GM23338 (cell line): ENCODE measurements around the gene CDK2.

ENCODE experiments used
- CREB1 ChIP-seq: fragments of 250-450 bp; sonication (Bioruptor Pico); IDR thresholded peaks from 2 replicates; pipeline ENCODE4 v1.5.0; 2020; ENCODE audit warnings: low read depth, mild to moderate bottlenecking, moderate library complexity
- EZH2 ChIP-seq: fragments of 200-600 bp; sonication (generic); IDR thresholded peaks from one replicate; pipeline ENCODE4 v1.8.0; 2017; ENCODE audit warnings: antibody characterized with exemption, mild to moderate bottlenecking, low read depth; ENCODE audit not compliant: unreplicated experiment
- EZH2phosphoT487 ChIP-seq: fragments of 200-600 bp; sonication (generic); IDR thresholded peaks from one replicate; pipeline ENCODE4 v1.8.1; 2018; ENCODE audit warnings: antibody characterized with exemption; ENCODE audit not compliant: unreplicated experiment
- JUNB ChIP-seq: IDR thresholded peaks from one replicate; pipeline ENCODE4 v1.6.1; 2016; ENCODE audit warnings: antibody characterized with exemption; ENCODE audit not compliant: unreplicated experiment
- POLR2AphosphoS5 ChIP-seq: IDR thresholded peaks from 2 replicates; pipeline ENCODE4 v1.6.1; 2016; ENCODE audit warnings: antibody characterized with exemption, low read depth
- ZNF114 ChIP-seq: fragments of 250-450 bp; sonication (Bioruptor Pico); IDR thresholded peaks from 2 replicates; pipeline ENCODE4 v1.5.0; 2020; ENCODE audit warnings: mild to moderate bottlenecking, moderate library complexity
- ZNF331 ChIP-seq: fragments of 250-450 bp; sonication (Bioruptor Pico); IDR thresholded peaks from 2 replicates; pipeline ENCODE4 v1.5.0; 2020; ENCODE audit warnings: low read depth, mild to moderate bottlenecking, moderate library complexity
- TF ChIP-seq, protein P1 (sequence below), 2 experiments: fragments of 200-600 bp in 1 of 2; sonication (generic) in 1 of 2; conservative IDR thresholded peaks; 2 replicates each; pipeline versions ENCODE4 v1.5.1 to v1.6.1; 2016 to 2017; ENCODE audit warnings: antibody characterized with exemption in 2 of 2, low read depth in 2 of 2, mild to moderate bottlenecking in 2 of 2, moderate library complexity in 1 of 2
- TF ChIP-seq, protein P2 (sequence below): IDR thresholded peaks from one replicate; pipeline ENCODE4 v1.6.1; 2018; ENCODE audit warnings: antibody characterized with exemption; ENCODE audit not compliant: unreplicated experiment
- TF ChIP-seq, protein P3 (sequence below): fragments of 250-450 bp; sonication (Bioruptor Pico); IDR thresholded peaks from 2 replicates; pipeline ENCODE4 v1.5.0; 2020; ENCODE audit warnings: mild to moderate bottlenecking, moderate library complexity
- TF ChIP-seq, protein P4 (sequence below): IDR thresholded peaks from 2 replicates; pipeline ENCODE4 v1.6.1; 2016; ENCODE audit warnings: antibody characterized with exemption

DNA sequence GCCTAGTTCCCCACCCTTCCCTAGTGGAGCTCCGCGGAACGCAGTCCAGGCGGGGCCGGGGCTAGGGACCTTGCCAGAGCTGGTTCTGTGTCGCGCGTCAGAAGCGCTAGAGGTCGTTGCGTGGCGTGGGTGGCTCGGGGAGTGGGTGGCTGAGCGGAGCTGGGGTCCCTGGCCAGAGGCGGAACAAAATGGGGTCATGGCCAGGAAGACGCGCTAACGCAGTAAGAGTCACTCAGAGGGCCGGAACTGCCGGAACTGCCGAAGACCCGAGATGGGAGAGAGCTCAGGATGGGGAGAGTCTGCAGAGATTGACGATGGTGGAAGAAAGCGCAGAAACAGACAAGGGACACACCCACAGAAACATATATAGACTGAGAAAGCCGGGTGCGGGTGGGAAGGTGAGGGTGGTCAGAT is 30.9 kb upstream of the CDK2 start:
- TF ChIP-seq, protein P1, sequence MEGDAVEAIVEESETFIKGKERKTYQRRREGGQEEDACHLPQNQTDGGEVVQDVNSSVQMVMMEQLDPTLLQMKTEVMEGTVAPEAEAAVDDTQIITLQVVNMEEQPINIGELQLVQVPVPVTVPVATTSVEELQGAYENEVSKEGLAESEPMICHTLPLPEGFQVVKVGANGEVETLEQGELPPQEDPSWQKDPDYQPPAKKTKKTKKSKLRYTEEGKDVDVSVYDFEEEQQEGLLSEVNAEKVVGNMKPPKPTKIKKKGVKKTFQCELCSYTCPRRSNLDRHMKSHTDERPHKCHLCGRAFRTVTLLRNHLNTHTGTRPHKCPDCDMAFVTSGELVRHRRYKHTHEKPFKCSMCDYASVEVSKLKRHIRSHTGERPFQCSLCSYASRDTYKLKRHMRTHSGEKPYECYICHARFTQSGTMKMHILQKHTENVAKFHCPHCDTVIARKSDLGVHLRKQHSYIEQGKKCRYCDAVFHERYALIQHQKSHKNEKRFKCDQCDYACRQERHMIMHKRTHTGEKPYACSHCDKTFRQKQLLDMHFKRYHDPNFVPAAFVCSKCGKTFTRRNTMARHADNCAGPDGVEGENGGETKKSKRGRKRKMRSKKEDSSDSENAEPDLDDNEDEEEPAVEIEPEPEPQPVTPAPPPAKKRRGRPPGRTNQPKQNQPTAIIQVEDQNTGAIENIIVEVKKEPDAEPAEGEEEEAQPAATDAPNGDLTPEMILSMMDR (conservative IDR thresholded peaks at IDR 0.05; ENCODE audit: low read depth in 2 of 2) = no peak
- TF ChIP-seq EZH2 = no peak
- TF ChIP-seq, protein P2, sequence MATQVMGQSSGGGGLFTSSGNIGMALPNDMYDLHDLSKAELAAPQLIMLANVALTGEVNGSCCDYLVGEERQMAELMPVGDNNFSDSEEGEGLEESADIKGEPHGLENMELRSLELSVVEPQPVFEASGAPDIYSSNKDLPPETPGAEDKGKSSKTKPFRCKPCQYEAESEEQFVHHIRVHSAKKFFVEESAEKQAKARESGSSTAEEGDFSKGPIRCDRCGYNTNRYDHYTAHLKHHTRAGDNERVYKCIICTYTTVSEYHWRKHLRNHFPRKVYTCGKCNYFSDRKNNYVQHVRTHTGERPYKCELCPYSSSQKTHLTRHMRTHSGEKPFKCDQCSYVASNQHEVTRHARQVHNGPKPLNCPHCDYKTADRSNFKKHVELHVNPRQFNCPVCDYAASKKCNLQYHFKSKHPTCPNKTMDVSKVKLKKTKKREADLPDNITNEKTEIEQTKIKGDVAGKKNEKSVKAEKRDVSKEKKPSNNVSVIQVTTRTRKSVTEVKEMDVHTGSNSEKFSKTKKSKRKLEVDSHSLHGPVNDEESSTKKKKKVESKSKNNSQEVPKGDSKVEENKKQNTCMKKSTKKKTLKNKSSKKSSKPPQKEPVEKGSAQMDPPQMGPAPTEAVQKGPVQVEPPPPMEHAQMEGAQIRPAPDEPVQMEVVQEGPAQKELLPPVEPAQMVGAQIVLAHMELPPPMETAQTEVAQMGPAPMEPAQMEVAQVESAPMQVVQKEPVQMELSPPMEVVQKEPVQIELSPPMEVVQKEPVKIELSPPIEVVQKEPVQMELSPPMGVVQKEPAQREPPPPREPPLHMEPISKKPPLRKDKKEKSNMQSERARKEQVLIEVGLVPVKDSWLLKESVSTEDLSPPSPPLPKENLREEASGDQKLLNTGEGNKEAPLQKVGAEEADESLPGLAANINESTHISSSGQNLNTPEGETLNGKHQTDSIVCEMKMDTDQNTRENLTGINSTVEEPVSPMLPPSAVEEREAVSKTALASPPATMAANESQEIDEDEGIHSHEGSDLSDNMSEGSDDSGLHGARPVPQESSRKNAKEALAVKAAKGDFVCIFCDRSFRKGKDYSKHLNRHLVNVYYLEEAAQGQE = no peak
- no peak for TF ChIP-seq POLR2AphosphoS5
- no peak for TF ChIP-seq EZH2phosphoT487
- TF ChIP-seq CREB1 (CRISPR knock-in tag) = no peak
- no peak for TF ChIP-seq JUNB
- TF ChIP-seq ZNF114 (CRISPR knock-in tag) = no peak
- TF ChIP-seq ZNF331 (CRISPR knock-in tag) = no peak
- TF ChIP-seq, protein P3, sequence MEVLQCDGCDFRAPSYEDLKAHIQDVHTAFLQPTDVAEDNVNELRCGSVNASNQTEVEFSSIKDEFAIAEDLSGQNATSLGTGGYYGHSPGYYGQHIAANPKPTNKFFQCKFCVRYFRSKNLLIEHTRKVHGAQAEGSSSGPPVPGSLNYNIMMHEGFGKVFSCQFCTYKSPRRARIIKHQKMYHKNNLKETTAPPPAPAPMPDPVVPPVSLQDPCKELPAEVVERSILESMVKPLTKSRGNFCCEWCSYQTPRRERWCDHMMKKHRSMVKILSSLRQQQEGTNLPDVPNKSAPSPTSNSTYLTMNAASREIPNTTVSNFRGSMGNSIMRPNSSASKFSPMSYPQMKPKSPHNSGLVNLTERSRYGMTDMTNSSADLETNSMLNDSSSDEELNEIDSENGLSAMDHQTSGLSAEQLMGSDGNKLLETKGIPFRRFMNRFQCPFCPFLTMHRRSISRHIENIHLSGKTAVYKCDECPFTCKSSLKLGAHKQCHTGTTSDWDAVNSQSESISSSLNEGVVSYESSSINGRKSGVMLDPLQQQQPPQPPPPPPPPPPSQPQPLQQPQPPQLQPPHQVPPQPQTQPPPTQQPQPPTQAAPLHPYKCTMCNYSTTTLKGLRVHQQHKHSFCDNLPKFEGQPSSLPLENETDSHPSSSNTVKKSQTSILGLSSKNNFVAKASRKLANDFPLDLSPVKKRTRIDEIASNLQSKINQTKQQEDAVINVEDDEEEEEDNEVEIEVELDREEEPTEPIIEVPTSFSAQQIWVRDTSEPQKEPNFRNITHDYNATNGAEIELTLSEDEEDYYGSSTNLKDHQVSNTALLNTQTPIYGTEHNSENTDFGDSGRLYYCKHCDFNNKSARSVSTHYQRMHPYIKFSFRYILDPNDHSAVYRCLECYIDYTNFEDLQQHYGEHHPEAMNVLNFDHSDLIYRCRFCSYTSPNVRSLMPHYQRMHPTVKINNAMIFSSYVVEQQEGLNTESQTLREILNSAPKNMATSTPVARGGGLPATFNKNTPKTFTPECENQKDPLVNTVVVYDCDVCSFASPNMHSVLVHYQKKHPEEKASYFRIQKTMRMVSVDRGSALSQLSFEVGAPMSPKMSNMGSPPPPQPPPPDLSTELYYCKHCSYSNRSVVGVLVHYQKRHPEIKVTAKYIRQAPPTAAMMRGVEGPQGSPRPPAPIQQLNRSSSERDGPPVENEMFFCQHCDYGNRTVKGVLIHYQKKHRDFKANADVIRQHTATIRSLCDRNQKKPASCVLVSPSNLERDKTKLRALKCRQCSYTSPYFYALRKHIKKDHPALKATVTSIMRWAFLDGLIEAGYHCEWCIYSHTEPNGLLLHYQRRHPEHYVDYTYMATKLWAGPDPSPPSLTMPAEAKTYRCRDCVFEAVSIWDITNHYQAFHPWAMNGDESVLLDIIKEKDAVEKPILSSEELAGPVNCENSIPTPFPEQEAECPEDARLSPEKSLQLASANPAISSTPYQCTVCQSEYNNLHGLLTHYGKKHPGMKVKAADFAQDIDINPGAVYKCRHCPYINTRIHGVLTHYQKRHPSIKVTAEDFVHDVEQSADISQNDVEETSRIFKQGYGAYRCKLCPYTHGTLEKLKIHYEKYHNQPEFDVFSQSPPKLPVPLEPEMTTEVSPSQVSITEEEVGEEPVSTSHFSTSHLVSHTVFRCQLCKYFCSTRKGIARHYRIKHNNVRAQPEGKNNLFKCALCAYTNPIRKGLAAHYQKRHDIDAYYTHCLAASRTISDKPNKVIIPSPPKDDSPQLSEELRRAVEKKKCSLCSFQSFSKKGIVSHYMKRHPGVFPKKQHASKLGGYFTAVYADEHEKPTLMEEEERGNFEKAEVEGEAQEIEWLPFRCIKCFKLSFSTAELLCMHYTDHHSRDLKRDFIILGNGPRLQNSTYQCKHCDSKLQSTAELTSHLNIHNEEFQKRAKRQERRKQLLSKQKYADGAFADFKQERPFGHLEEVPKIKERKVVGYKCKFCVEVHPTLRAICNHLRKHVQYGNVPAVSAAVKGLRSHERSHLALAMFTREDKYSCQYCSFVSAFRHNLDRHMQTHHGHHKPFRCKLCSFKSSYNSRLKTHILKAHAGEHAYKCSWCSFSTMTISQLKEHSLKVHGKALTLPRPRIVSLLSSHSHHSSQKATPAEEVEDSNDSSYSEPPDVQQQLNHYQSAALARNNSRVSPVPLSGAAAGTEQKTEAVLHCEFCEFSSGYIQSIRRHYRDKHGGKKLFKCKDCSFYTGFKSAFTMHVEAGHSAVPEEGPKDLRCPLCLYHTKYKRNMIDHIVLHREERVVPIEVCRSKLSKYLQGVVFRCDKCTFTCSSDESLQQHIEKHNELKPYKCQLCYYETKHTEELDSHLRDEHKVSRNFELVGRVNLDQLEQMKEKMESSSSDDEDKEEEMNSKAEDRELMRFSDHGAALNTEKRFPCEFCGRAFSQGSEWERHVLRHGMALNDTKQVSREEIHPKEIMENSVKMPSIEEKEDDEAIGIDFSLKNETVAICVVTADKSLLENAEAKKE (CRISPR knock-in tag) = no peak
- TF ChIP-seq, protein P4, sequence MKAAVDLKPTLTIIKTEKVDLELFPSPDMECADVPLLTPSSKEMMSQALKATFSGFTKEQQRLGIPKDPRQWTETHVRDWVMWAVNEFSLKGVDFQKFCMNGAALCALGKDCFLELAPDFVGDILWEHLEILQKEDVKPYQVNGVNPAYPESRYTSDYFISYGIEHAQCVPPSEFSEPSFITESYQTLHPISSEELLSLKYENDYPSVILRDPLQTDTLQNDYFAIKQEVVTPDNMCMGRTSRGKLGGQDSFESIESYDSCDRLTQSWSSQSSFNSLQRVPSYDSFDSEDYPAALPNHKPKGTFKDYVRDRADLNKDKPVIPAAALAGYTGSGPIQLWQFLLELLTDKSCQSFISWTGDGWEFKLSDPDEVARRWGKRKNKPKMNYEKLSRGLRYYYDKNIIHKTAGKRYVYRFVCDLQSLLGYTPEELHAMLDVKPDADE = no peak
